HL-60 (cell line): ENCODE measurements around the gene LARP6.
"Not testable (repeated sequence)": the region's sequence is repeated elsewhere in the genome, so short reads cannot be mapped to it uniquely, and the experiment has no call there.

ENCODE experiments used
- DNase-seq, 2 experiments: peaks; one replicate each; pipeline ENCODE4 v3.0.0-alpha.2; 2010 to 2020; ENCODE audit warnings: low read depth in 1 of 2, low spot score in 1 of 2
- H3K27ac ChIP-seq: fragments of 250-450 bp; sonication (Bioruptor Pico); replicated peaks from 2 replicates; pipeline ENCODE4 v1.5.1; 2020; ENCODE audit warnings: mild to moderate bottlenecking, moderate library complexity
- H3K27me3 ChIP-seq: fragments of 250-450 bp; sonication (Bioruptor Pico); 2 replicates; pipeline ENCODE4 v1.5.1; 2021; ENCODE audit warnings: mild to moderate bottlenecking, moderate library complexity; ENCODE audit not compliant: insufficient read depth, poor library complexity, severe bottlenecking
- H3K4me3 ChIP-seq: replicated peaks from 2 replicates; pipeline ENCODE4 v1.5.1; 2011; ENCODE audit warnings: mild to moderate bottlenecking, control low read depth, low read length; ENCODE audit not compliant: insufficient read depth
- GABPA ChIP-seq: IDR thresholded peaks from 2 replicates; pipeline ENCODE4 v1.6.1; 2012; ENCODE audit warnings: low read depth
- POLR2AphosphoS5 ChIP-seq: IDR thresholded peaks from 2 replicates; pipeline ENCODE4 v1.6.1; 2012; ENCODE audit warnings: low read depth
- SPI1 ChIP-seq: IDR thresholded peaks from 2 replicates; pipeline ENCODE4 v1.6.1; 2012; ENCODE audit warnings: low read depth, mild to moderate bottlenecking, borderline replicate concordance
- TF ChIP-seq, protein P1 (sequence below): IDR thresholded peaks from one replicate; pipeline ENCODE4 v1.5.1; 2011; ENCODE audit warnings: low read length, control low read depth, inconsistent platforms; ENCODE audit not compliant: insufficient read depth
- TF ChIP-seq, protein P2 (sequence below): IDR thresholded peaks from 2 replicates; pipeline ENCODE4 v1.6.1; 2012; ENCODE audit warnings: low read depth; ENCODE audit not compliant: insufficient replicate concordance

The LARP6 gene

DNA sequence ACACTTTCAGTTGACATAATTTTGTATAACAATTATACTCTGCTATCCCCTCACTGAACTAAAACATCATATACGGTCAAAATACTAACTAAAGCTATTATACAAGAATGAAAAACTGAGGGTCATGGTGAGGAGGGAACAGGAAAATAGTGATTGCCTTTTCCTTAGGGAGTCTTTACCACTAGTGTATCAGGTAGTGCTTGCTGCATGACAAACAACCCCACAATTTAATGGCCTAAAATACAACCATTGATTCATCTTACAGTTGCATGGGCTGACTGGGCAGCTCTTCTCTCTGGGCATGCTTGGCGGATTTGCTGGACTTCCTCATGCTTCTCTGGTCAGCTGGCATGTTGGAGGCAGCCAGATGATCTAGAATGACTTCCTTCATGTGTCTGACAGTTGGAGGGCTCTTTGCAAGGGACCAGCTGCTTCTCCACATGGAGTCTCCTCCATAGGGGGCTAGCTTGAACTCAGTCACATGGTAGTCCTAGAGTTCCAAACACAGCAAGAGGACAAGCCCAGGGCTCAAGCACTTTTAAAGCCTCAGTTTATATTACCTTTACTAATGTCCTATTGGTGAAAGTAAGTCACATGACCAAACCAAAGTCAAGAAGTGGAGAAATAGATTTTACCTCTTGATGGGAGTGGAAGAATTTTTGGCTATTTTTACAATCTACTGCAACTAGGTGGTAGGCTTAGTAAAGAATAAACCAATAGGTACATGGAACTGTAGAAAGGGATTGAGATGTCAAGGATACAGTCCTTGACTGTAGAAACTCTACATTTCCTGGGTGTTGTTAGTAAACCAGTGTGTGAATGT lies 19.5 kb upstream of the LARP6 start:
- DNase-seq, result no peak
- Histone ChIP-seq H3K27me3 (no peaks in the 10 kb centered on the region), H3K27ac (no peak overlapping the region), H3K4me3 (no peak overlapping the region)
- TF ChIP-seq SPI1 (no peak), POLR2AphosphoS5 (no peak), GABPA (no peak)
- TF ChIP-seq, protein P1, sequence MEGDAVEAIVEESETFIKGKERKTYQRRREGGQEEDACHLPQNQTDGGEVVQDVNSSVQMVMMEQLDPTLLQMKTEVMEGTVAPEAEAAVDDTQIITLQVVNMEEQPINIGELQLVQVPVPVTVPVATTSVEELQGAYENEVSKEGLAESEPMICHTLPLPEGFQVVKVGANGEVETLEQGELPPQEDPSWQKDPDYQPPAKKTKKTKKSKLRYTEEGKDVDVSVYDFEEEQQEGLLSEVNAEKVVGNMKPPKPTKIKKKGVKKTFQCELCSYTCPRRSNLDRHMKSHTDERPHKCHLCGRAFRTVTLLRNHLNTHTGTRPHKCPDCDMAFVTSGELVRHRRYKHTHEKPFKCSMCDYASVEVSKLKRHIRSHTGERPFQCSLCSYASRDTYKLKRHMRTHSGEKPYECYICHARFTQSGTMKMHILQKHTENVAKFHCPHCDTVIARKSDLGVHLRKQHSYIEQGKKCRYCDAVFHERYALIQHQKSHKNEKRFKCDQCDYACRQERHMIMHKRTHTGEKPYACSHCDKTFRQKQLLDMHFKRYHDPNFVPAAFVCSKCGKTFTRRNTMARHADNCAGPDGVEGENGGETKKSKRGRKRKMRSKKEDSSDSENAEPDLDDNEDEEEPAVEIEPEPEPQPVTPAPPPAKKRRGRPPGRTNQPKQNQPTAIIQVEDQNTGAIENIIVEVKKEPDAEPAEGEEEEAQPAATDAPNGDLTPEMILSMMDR, result no peak
- TF ChIP-seq, protein P2, sequence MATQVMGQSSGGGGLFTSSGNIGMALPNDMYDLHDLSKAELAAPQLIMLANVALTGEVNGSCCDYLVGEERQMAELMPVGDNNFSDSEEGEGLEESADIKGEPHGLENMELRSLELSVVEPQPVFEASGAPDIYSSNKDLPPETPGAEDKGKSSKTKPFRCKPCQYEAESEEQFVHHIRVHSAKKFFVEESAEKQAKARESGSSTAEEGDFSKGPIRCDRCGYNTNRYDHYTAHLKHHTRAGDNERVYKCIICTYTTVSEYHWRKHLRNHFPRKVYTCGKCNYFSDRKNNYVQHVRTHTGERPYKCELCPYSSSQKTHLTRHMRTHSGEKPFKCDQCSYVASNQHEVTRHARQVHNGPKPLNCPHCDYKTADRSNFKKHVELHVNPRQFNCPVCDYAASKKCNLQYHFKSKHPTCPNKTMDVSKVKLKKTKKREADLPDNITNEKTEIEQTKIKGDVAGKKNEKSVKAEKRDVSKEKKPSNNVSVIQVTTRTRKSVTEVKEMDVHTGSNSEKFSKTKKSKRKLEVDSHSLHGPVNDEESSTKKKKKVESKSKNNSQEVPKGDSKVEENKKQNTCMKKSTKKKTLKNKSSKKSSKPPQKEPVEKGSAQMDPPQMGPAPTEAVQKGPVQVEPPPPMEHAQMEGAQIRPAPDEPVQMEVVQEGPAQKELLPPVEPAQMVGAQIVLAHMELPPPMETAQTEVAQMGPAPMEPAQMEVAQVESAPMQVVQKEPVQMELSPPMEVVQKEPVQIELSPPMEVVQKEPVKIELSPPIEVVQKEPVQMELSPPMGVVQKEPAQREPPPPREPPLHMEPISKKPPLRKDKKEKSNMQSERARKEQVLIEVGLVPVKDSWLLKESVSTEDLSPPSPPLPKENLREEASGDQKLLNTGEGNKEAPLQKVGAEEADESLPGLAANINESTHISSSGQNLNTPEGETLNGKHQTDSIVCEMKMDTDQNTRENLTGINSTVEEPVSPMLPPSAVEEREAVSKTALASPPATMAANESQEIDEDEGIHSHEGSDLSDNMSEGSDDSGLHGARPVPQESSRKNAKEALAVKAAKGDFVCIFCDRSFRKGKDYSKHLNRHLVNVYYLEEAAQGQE, result no peak

GRCh38 chr15:70871490-70871889 lies 17.5 kb upstream of the LARP6 start:
- H3K27me3 ChIP-seq, H3K4me3 ChIP-seq, H3K27ac ChIP-seq, DNase-seq: not testable (repeated sequence)

GRCh38 chr15:70870051-70870450 lies 16.1 kb upstream of the LARP6 start:
- no peak for TF ChIP-seq SPI1
- TF ChIP-seq, protein P1, result no peak
- no peak for TF ChIP-seq POLR2AphosphoS5
- TF ChIP-seq, protein P2, result no peak
- TF ChIP-seq GABPA, result no peak
- Histone ChIP-seq H3K27ac (no peak overlapping the region), H3K4me3 (no peak overlapping the region), H3K27me3 (no peaks in the 10 kb centered on the region)
- DNase-seq, result no peak

DNA sequence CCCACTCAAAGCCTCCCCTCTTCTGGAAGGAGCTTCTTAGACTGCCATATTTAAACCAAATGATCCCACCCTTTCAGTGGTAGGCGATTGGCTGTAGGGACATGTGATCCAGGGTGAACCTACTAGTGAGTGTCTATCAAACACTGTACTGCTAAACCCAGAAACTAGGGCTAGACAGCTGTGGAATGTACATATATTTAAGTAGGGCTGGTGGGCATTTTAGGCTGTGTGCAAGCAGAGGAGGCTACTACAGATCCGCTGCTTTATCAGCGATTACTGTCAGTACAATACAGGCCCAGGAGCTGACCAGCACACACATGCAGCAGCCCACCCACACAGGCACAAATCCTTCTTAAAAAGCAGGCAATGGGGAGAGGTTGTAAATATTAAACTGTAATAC lies 15.4 kb upstream of the LARP6 start:
- no peak overlapping the region for H3K27ac ChIP-seq
- TF ChIP-seq, protein P2, result no peak
- TF ChIP-seq GABPA, result no peak
- TF ChIP-seq, protein P1, result no peak
- TF ChIP-seq POLR2AphosphoS5, result no peak
- TF ChIP-seq SPI1, result no peak
- no peaks in the 10 kb centered on the region for H3K27me3 ChIP-seq
- no peak for DNase-seq
- no peak overlapping the region for H3K4me3 ChIP-seq
